WTC11 (cell line): ENCODE measurements around the gene OTOS. TPM values are rescaled to one million over a fixed set of nuclear protein-coding genes. Genes with fewer than 3 reads are reported as not detected.

ENCODE experiments used
- ATAC-seq: fragments of 200-7000 bp; cut with Tn5 transposase; 2 replicates; pipeline ENCODE4 v1.10.0; 2021; ENCODE audit warnings: mild to moderate bottlenecking, moderate library complexity
- CTCF ChIA-PET: fragments of 300-600 bp; sonication (Branson Sonifier 250); formaldehyde crosslinking; loops from one replicate; lab custom pipeline; 2021; ENCODE audit warnings: antibody characterized with exemption; lab: Charles Lee
- POLR2A ChIA-PET: fragments of 350-600 bp; sonication (Branson Sonifier 250); formaldehyde crosslinking; loops from one replicate; lab custom pipeline; 2021; ENCODE audit warnings: antibody characterized with exemption; lab: Charles Lee
- DNase-seq: peaks from one replicate; pipeline ENCODE4 v3.0.0; 2021; ENCODE audit warnings: low spot score
- H3K27ac Mint-ChIP-seq: 2 replicates; pipeline ENCODE4 v1.8.0; 2021; ENCODE audit warnings: mixed read lengths
- H3K27me3 Mint-ChIP-seq: 2 replicates; pipeline ENCODE4 v1.8.0; 2021; ENCODE audit warnings: low read depth, mild to moderate bottlenecking, moderate library complexity, mixed read lengths
- H3K36me3 Mint-ChIP-seq: 2 replicates; pipeline ENCODE4 v1.8.0; 2021; ENCODE audit warnings: mixed read lengths
- H3K4me1 Mint-ChIP-seq: 2 replicates; pipeline ENCODE4 v1.8.0; 2022; ENCODE audit warnings: mixed read lengths
- H3K4me3 Mint-ChIP-seq: 2 replicates; pipeline ENCODE4 v1.8.0; 2021; ENCODE audit warnings: mild to moderate bottlenecking, moderate library complexity, mixed read lengths
- H3K9me3 Mint-ChIP-seq: 2 replicates; pipeline ENCODE4 v1.8.0; 2021; ENCODE audit warnings: mixed read lengths
- ATF1 ChIP-seq: sonication (generic); formaldehyde crosslinking; IDR thresholded peaks from 2 replicates; pipeline ENCODE4 v1.8.1; 2023; ENCODE audit warnings: mild to moderate bottlenecking, moderate library complexity, missing genetic modification reagents
- CREB1 ChIP-seq: sonication (generic); formaldehyde crosslinking; IDR thresholded peaks from 2 replicates; pipeline ENCODE4 v1.8.0; 2023; ENCODE audit warnings: mild to moderate bottlenecking, missing genetic modification reagents
- E2F5 ChIP-seq: sonication (generic); formaldehyde crosslinking; IDR thresholded peaks from 2 replicates; pipeline ENCODE4 v1.8.1; 2022; ENCODE audit warnings: mild to moderate bottlenecking, moderate library complexity, missing genetic modification reagents
- ELF4 ChIP-seq: sonication (generic); formaldehyde crosslinking; IDR thresholded peaks from 2 replicates; pipeline ENCODE4 v1.8.1; 2022; ENCODE audit warnings: low read depth, mild to moderate bottlenecking, moderate library complexity, missing genetic modification reagents
- FOXJ3 ChIP-seq: sonication (generic); formaldehyde crosslinking; IDR thresholded peaks from 2 replicates; pipeline ENCODE4 v1.9.0; 2021; ENCODE audit warnings: missing genetic modification reagents, mild to moderate bottlenecking, borderline replicate concordance
- FOXP1 ChIP-seq: sonication (generic); formaldehyde crosslinking; IDR thresholded peaks from 2 replicates; pipeline ENCODE4 v1.8.0; 2022; ENCODE audit warnings: missing genetic modification reagents, mild to moderate bottlenecking, moderate library complexity, borderline replicate concordance
- JAZF1 ChIP-seq: fragments of 250-450 bp; sonication (Bioruptor Pico); IDR thresholded peaks from 2 replicates; pipeline ENCODE4 v1.9.0; 2021; ENCODE audit warnings: moderate library complexity, mild to moderate bottlenecking, inconsistent platforms
- JUN ChIP-seq: sonication (generic); formaldehyde crosslinking; IDR thresholded peaks from 2 replicates; pipeline ENCODE4 v1.8.0; 2023; ENCODE audit warnings: mild to moderate bottlenecking, missing genetic modification reagents
- KAT7 ChIP-seq: sonication (generic); formaldehyde crosslinking; IDR thresholded peaks from 2 replicates; pipeline ENCODE4 v1.8.1; 2023; ENCODE audit warnings: missing genetic modification reagents, mild to moderate bottlenecking, borderline replicate concordance
- NFYB ChIP-seq: sonication (generic); formaldehyde crosslinking; conservative IDR thresholded peaks from 2 replicates; pipeline ENCODE4 v1.8.0; 2022; ENCODE audit warnings: low read depth, missing genetic modification reagents
- RORB ChIP-seq: fragments of 250-450 bp; sonication (Bioruptor Pico); IDR thresholded peaks from 2 replicates; pipeline ENCODE4 v1.9.0; 2021; ENCODE audit warnings: mild to moderate bottlenecking
- SP1 ChIP-seq: sonication (generic); formaldehyde crosslinking; conservative IDR thresholded peaks from 2 replicates; pipeline ENCODE4 v1.8.1; 2022; ENCODE audit warnings: missing genetic modification reagents
- TEAD1 ChIP-seq: sonication (generic); formaldehyde crosslinking; IDR thresholded peaks from 2 replicates; pipeline ENCODE4 v1.8.0; 2022; ENCODE audit warnings: mild to moderate bottlenecking, missing genetic modification reagents
- TEAD4 ChIP-seq: sonication (generic); formaldehyde crosslinking; IDR thresholded peaks from 2 replicates; pipeline ENCODE4 v1.8.0; 2022; ENCODE audit warnings: mild to moderate bottlenecking, missing genetic modification reagents
- USF2 ChIP-seq: sonication (generic); formaldehyde crosslinking; IDR thresholded peaks from 2 replicates; pipeline ENCODE4 v1.8.1; 2023; ENCODE audit warnings: mild to moderate bottlenecking, missing genetic modification reagents, moderate library complexity
- ZBTB21 ChIP-seq: sonication (generic); formaldehyde crosslinking; IDR thresholded peaks from 2 replicates; pipeline ENCODE4 v1.8.1; 2023; ENCODE audit warnings: mild to moderate bottlenecking, missing genetic modification reagents, borderline replicate concordance
- ZNF219 ChIP-seq: sonication (generic); formaldehyde crosslinking; IDR thresholded peaks from 2 replicates; pipeline ENCODE4 v1.8.0; 2023; ENCODE audit warnings: missing genetic modification reagents, mild to moderate bottlenecking, borderline replicate concordance
- ZNF396 ChIP-seq: fragments of 250-450 bp; sonication (Bioruptor Pico); IDR thresholded peaks from 2 replicates; pipeline ENCODE4 v1.8.0; 2021; ENCODE audit warnings: mild to moderate bottlenecking, moderate library complexity, borderline replicate concordance
- total RNA-seq: library from RNA; stranded (reverse); gene quantifications from 3 replicates; pipeline ENCODE4 v1.2.3, GENCODE V29; 2021
- TF ChIP-seq, protein P1 (sequence below): fragments of 250-450 bp; sonication (Bioruptor Pico); conservative IDR thresholded peaks from 2 replicates; pipeline ENCODE4 v1.9.0; 2021; ENCODE audit warnings: mild to moderate bottlenecking
- TF ChIP-seq, protein P2 (sequence below): sonication (generic); formaldehyde crosslinking; IDR thresholded peaks from 2 replicates; pipeline ENCODE4 v1.8.0; 2022; ENCODE audit warnings: mild to moderate bottlenecking, missing genetic modification reagents
- TF ChIP-seq, protein P3 (sequence below): sonication (generic); formaldehyde crosslinking; conservative IDR thresholded peaks from 2 replicates; pipeline ENCODE4 v1.8.1; 2023; ENCODE audit warnings: mild to moderate bottlenecking, low read depth, missing genetic modification reagents, moderate library complexity
- TF ChIP-seq, protein P4 (sequence below): sonication (generic); formaldehyde crosslinking; conservative IDR thresholded peaks from 2 replicates; pipeline ENCODE4 v1.8.1; 2022; ENCODE audit warnings: mild to moderate bottlenecking, missing genetic modification reagents

OTOS gene
- total RNA-seq, 1 experiment from 2014 or later, result not detected

DNA sequence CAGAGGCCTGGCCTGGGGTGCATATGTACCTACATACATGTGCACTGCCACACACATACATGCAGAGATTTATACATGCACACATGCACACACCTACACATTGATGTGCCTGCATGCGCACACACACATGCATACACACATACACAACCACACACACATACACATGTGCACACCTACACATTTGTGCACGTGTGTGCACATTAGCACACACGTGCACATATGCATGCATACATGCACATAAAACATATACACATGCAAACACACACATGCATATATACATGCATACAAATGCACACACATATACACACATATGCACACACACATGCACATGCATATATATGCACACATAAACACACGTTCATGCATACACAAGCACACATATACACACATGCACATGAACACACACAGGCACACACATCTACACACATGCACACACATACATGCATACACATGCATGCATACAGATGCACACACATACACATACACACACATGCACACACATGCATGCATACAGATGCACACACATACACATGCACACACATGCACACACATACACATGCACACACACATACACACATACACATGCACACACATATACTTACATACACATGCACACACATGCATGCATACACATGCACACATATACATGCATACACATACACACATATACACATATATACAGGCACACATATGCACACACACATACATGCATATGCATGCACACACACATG lies 23.6 kb upstream of the OTOS start:
- Mint-ChIP-seq H3K9me3 (peaks cover 14% of the 10 kb centered on the region), H3K27ac (no peak overlapping the region), H3K4me1 (no peaks in the 10 kb centered on the region)
- ATAC-seq (no peak), DNase-seq (no peak)
- POLR2A ChIA-PET, result no interaction called here
- CTCF ChIA-PET, result no interaction called here
- TF ChIP-seq ELF4 (CRISPR knock-in tag), result no peak
- TF ChIP-seq FOXJ3 (CRISPR knock-in tag), result no peak
- no peak for TF ChIP-seq FOXP1
- TF ChIP-seq ZBTB21 (CRISPR knock-in tag), result no peak
- TF ChIP-seq, protein P1, sequence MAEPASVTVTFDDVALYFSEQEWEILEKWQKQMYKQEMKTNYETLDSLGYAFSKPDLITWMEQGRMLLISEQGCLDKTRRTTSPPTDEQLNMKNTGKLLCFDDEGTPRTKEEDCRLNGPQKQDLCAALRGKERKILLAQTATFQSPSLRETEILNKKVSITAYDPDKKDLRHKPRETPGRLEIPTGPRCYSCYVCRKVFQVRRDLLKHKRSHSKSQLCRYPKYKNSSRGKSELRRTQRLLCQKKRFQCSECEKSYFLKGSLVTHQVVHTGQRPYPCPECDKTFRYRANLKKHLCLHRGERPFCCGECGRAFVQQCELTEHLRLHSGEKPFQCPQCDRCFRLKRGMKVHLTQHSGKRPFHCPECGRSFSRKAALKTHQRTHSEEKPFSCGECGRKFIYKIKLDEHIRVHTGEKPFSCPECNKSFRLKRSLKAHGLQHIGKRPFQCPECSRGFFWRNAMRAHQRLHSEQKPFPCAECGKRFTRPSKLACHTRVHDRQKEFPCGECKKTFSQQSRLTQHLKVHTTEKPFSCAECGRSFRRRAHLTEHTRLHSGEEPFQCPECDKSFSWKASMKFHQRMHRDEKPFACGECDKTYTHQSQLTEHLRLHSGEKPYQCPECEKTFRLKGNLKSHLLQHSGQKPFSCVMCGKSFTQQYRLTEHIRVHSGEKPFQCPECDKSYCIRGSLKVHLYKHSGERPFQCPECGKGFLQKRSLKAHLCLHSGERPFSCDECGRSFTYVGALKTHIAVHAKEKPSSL (CRISPR knock-in tag), result no peak
- TF ChIP-seq, all 79 proteins: peak for 0
- H3K4me3 Mint-ChIP-seq, result no peak overlapping the region
- H3K27me3 Mint-ChIP-seq, result 0 out of 2 replicates have a peak, but pooled peaks cover 4% of the 10 kb centered on the region
- peaks cover 2% of the 10 kb centered on the region; the same call in 1 of the 2 replicates for H3K36me3 Mint-ChIP-seq

DNA sequence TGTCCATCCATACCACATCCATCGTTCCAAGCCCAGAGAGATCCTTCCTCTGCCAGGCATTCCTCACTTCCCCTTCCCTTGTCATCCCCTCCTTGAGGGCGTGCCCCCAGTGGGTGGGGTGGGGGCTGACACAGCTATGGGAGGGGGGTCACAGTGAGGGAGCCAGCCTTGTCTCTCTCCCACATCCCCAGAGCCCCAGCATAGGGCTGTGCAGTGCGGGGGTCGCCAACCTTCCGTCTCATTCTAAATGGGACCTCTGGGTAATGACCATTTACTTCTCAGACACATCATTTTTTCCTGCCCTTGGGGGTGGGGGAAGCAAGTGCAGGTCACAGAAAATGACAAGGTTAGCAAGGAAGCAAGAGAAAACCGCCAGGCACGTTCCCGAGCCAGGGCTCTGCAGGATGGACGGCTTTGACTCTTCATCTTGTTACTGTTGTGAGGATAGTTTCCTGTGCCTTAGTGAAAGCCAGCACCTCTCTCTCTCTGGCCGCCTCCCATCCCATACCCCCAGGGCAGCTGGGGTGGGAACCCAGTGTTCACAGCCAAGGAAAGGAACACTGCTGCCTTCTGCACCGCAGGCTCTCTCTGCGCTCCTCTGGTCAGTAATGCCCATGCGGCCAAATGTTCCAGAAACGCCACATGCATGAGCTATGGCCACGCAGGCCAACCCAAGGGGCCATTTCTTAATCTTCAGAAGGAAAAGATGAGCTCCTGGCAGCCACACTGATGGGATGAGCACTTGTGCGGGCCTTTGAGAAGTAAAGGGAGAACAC lies 22.7 kb upstream of the OTOS start:
- ChIA-PET POLR2A (no interaction called here), CTCF (no interaction called here)
- no peaks in the 10 kb centered on the region for H3K4me1 Mint-ChIP-seq

GRCh38 chr2:240162531-240162930 lies 22.1 kb upstream of the OTOS start:
- H3K4me1 Mint-ChIP-seq, result no peaks in the 10 kb centered on the region
- ChIA-PET CTCF (no interaction called here), POLR2A (no interaction called here)
- ATAC-seq (no peak), DNase-seq (no peak)
- peaks cover 2% of the 10 kb centered on the region; the same call in 1 of the 2 replicates for H3K36me3 Mint-ChIP-seq
- H3K27ac Mint-ChIP-seq, result no peak overlapping the region
- peaks cover 14% of the 10 kb centered on the region for H3K9me3 Mint-ChIP-seq
- H3K27me3 Mint-ChIP-seq, result 0 out of 2 replicates have a peak, but pooled peaks cover 4% of the 10 kb centered on the region
- TF ChIP-seq ZNF396 (CRISPR knock-in tag) (no peak), SP1 (CRISPR knock-in tag) (no peak), ZNF219 (CRISPR knock-in tag) (no peak), JUN (CRISPR knock-in tag) (no peak), KAT7 (CRISPR knock-in tag) (no peak), USF2 (no peak), TEAD4 (CRISPR knock-in tag) (no peak), RORB (no peak), NFYB (no peak), E2F5 (no peak), TEAD1 (CRISPR knock-in tag) (no peak), FOXP1 (no peak), FOXJ3 (CRISPR knock-in tag) (no peak), JAZF1 (CRISPR knock-in tag) (no peak), ATF1 (CRISPR knock-in tag) (no peak)
- TF ChIP-seq, protein P2, sequence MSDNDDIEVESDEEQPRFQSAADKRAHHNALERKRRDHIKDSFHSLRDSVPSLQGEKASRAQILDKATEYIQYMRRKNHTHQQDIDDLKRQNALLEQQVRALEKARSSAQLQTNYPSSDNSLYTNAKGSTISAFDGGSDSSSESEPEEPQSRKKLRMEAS, result no peak
- TF ChIP-seq, protein P3, sequence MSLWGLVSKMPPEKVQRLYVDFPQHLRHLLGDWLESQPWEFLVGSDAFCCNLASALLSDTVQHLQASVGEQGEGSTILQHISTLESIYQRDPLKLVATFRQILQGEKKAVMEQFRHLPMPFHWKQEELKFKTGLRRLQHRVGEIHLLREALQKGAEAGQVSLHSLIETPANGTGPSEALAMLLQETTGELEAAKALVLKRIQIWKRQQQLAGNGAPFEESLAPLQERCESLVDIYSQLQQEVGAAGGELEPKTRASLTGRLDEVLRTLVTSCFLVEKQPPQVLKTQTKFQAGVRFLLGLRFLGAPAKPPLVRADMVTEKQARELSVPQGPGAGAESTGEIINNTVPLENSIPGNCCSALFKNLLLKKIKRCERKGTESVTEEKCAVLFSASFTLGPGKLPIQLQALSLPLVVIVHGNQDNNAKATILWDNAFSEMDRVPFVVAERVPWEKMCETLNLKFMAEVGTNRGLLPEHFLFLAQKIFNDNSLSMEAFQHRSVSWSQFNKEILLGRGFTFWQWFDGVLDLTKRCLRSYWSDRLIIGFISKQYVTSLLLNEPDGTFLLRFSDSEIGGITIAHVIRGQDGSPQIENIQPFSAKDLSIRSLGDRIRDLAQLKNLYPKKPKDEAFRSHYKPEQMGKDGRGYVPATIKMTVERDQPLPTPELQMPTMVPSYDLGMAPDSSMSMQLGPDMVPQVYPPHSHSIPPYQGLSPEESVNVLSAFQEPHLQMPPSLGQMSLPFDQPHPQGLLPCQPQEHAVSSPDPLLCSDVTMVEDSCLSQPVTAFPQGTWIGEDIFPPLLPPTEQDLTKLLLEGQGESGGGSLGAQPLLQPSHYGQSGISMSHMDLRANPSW, result no peak
- no peak overlapping the region for H3K4me3 Mint-ChIP-seq

More for the DNA sequence above, 22.7 kb upstream of the OTOS start:
- Mint-ChIP-seq H3K9me3 (peaks cover 14% of the 10 kb centered on the region), H3K36me3 (peaks cover 2% of the 10 kb centered on the region; the same call in 1 of the 2 replicates), H3K27ac (no peak overlapping the region), H3K27me3 (0 out of 2 replicates have a peak, but pooled peaks cover 4% of the 10 kb centered on the region), H3K4me3 (no peak overlapping the region)
- ATAC-seq, result no peak
- TF ChIP-seq CREB1 (CRISPR knock-in tag), result no peak
- TF ChIP-seq, protein P4, sequence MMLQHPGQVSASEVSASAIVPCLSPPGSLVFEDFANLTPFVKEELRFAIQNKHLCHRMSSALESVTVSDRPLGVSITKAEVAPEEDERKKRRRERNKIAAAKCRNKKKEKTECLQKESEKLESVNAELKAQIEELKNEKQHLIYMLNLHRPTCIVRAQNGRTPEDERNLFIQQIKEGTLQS (CRISPR knock-in tag), result no peak
- TF ChIP-seq ELF4 (CRISPR knock-in tag), result no peak
- DNase-seq, result no peak
